Esophagus muscularis mucosa (tissue), 4 donors: ENCODE results near the gene LHX6. TPM values are rescaled to one million over a fixed set of nuclear protein-coding genes. Genes with fewer than 3 reads are reported as not detected.
A peak's percentile ranks its signal among the peaks of the same experiment; 100 is the strongest.

Source experiments
- DNase-seq: peaks from one replicate; pipeline ENCODE4 v3.0.0-alpha.2; 2017; ENCODE audit errors: extremely low spot score
- H3K27ac ChIP-seq, 4 donors: fragments of 200-600 bp; sonication (generic); replicated peaks in 1 of 4; 1 replicate in 3 of 4; 2 replicates in 1 of 4; pipeline ENCODE4 v1.5.1; 2016 to 2019; ENCODE audit warnings: mild to moderate bottlenecking in 1 of 4
- H3K27me3 ChIP-seq, 4 donors: fragments of 200-600 bp; sonication (generic); one replicate each; pipeline versions ENCODE4 v1.5.1 to v1.6.0; 2016 to 2019
- H3K36me3 ChIP-seq, 4 donors: fragments of 200-600 bp; sonication (generic); one replicate each; pipeline ENCODE4 v1.5.1; 2016 to 2019
- H3K4me1 ChIP-seq, 4 donors: fragments of 200-600 bp; sonication (generic); one replicate each; pipeline ENCODE4 v1.5.1; 2016 to 2019
- H3K4me3 ChIP-seq, 4 donors: fragments of 200-600 bp; sonication (generic); 1 replicate in 2 of 4; 2 replicates in 2 of 4; pipeline ENCODE4 v1.5.1; 2016 to 2019; ENCODE audit warnings: mild to moderate bottlenecking in 4 of 4, moderate library complexity in 1 of 4
- H3K9me3 ChIP-seq, 4 donors: fragments of 200-600 bp; sonication (generic); 1 replicate in 3 of 4; 2 replicates in 1 of 4; pipeline ENCODE4 v1.5.1; 2016 to 2019
- EP300 ChIP-seq: sonication (generic); formaldehyde crosslinking; IDR thresholded peaks from one replicate; pipeline ENCODE4 v1.6.1; 2017; ENCODE audit warnings: antibody characterized with exemption
- POLR2A ChIP-seq: fragments of 450-650 bp; IDR thresholded peaks from one replicate; pipeline ENCODE4 v1.6.1; 2017; ENCODE audit warnings: antibody characterized with exemption, moderate library complexity, mild to moderate bottlenecking, low read depth
- POLR2AphosphoS5 ChIP-seq, 2 donors: sonication (generic); formaldehyde crosslinking; IDR thresholded peaks; one replicate each; pipeline ENCODE4 v1.6.1; 2017; ENCODE audit warnings: antibody characterized with exemption in 2 of 2
- WGBS: methylation state at CpG from one replicate; pipeline ENCODE4 v1.1.5; 2018; 5-methylcytosine and 5-hydroxymethylcytosine counted together
- intact Hi-C: fragments of 100-400 bp; cut with DNase I; formaldehyde crosslinking; loops from one replicate; pipeline ENCODE4 v1.15.1; 2023
- total RNA-seq, 4 donors: library from RNA; depleted of rRNA; stranded (reverse); fragments of >200 nt; gene quantifications; one replicate each; pipeline versions ENCODE4 v1.1.0 to v1.2.1, GENCODE V29; 2016
- TF ChIP-seq, protein P1 (sequence below), 3 experiments: fragments of 200-600 bp in 2 of 3; fragments of 450-650 bp in 1 of 3; sonication (generic) in 2 of 3; IDR thresholded peaks; one replicate each; pipeline ENCODE4 v1.5.1; 2017 to 2019; ENCODE audit warnings: antibody characterized with exemption in 3 of 3, mild to moderate bottlenecking in 2 of 3, moderate library complexity in 1 of 3

Gene LHX6
- total RNA-seq, 4 donors from 2014 or later = 2.1 to 16.8 (median 7.1) TPM

DNA sequence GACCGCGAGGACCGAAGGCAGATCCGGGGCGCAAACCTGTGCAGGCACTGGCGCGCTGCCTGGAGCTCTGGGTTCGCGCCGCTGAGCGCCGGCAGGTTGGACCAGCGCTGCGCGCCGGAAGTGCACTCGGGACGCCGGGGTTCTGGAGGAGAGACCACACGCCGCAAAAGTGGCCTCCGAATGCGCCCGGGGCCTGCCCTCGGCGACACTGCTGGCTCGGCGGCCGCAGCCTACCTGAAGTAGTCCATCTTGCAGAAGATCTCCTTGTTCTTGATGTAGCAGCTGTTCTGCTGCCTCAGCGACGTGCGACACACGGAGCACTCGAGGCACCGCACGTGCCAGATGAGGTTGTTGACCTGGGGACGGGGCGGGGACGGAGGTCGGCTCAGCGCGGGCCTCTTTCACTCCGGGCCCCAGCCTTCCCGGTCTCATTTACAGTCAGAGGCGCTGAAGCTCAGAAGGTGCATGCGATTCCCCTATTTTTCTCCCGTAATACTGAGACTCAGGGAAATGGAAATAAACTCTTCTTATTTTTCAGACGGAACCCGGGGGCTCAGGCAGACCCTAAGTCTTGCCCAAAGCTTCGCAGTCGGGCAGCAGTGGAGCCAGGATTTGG is 2.5 kb downstream of the LHX6 start:
- Histone ChIP-seq H3K27me3 (peaks cover 0 to 100% (median 64%) of the 10 kb centered on the region in 4 donors), H3K9me3 (no peaks in the 10 kb centered on the region), H3K4me3 (peak overlapping the region; percentile 50 to 59 (median 52)), H3K4me1 (peaks cover 29 to 44% (median 41%) of the 10 kb centered on the region in 4 donors), H3K36me3 (no peaks in the 10 kb centered on the region), H3K27ac (no peak overlapping the region)
- DNase-seq = no peak
- no peak for TF ChIP-seq POLR2A
- no peak for TF ChIP-seq POLR2AphosphoS5 (IDR thresholded peaks at IDR 0.05)
- TF ChIP-seq, protein P1, sequence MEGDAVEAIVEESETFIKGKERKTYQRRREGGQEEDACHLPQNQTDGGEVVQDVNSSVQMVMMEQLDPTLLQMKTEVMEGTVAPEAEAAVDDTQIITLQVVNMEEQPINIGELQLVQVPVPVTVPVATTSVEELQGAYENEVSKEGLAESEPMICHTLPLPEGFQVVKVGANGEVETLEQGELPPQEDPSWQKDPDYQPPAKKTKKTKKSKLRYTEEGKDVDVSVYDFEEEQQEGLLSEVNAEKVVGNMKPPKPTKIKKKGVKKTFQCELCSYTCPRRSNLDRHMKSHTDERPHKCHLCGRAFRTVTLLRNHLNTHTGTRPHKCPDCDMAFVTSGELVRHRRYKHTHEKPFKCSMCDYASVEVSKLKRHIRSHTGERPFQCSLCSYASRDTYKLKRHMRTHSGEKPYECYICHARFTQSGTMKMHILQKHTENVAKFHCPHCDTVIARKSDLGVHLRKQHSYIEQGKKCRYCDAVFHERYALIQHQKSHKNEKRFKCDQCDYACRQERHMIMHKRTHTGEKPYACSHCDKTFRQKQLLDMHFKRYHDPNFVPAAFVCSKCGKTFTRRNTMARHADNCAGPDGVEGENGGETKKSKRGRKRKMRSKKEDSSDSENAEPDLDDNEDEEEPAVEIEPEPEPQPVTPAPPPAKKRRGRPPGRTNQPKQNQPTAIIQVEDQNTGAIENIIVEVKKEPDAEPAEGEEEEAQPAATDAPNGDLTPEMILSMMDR (IDR thresholded peaks at IDR 0.05) = no peak
- TF ChIP-seq EP300 = no peak
- 17% methylated on average over 21 of the region's 51 CpGs for WGBS
- intact Hi-C loops = no loop called here

DNA sequence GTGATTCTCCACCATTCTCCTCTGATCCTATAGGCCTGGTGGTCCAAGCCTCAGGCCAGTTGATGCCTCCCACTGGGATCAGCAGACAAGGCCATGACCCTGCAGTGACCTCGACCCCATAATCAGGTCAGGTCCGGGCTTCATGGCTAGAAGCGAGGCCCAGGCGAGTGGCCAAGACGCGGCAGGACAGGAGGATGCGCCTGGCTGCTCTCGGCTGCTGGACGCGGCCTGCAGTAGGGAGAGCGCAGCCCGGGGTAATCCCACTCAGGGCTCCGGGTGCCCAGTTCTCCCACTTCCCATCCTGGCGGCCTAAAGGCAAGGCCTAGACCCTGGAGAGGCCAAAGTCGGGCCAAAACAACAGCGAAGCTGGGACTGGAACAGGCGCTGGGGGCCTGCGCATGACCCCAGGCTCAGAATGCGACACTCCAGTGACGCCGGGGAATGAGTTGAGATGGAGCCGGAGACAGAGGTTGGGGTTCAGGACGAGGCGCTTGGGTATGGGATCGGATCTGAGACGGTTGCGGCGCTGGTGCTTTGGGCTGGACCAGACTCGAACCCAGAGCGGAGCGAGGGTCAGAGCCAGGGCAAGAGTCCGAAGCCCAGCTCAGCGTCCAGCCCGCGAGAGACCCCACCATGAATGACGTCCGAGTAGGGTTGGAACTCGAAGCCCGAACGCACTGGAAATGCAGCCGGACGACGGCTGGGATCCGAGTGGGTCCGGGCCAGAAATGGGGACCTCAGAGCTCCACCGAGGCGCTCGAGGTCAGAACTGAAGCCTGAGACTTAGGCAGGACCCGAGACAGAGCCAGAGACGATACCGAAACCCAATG is 3.2 kb downstream of the LHX6 start:
- TF ChIP-seq POLR2AphosphoS5 (IDR thresholded peaks at IDR 0.05) (no peak), EP300 (no peak), POLR2A (no peak)
- TF ChIP-seq, protein P1 (IDR thresholded peaks at IDR 0.05) = no peak
- no peak for DNase-seq
- WGBS = 33% methylated on average over 45 of the region's 51 CpGs
- Histone ChIP-seq H3K27me3 (peaks cover 0 to 100% (median 71%) of the 10 kb centered on the region in 4 donors), H3K36me3 (no peaks in the 10 kb centered on the region), H3K27ac (no peak overlapping the region), H3K4me3 (peak overlapping the region; percentile 35 to 59 (median 52)), H3K4me1 (peaks cover 33 to 51% (median 48%) of the 10 kb centered on the region in 4 donors), H3K9me3 (no peaks in the 10 kb centered on the region)
- intact Hi-C loops = no loop called here

DNA sequence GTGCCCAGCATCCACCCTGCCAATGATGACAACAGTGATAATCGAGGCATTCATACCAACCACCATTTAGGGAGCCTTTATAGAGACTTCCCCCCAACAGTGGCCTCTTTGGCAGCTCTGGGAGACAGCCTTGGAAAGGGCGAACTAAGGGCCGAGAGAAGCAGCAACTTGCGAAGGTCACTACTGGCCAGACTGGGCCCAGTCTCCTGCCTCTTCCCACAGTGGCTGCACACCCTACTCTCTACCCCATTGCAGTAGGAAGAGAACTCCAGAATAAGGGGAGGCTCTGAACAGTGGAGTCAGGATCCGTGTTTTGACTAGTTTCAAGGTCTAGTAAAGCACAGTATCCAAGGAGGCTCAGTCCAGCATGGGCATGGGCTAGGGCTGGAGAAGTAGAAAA is 5.3 kb downstream of the LHX6 start:
- no peaks in the 10 kb centered on the region for H3K9me3 ChIP-seq

DNA sequence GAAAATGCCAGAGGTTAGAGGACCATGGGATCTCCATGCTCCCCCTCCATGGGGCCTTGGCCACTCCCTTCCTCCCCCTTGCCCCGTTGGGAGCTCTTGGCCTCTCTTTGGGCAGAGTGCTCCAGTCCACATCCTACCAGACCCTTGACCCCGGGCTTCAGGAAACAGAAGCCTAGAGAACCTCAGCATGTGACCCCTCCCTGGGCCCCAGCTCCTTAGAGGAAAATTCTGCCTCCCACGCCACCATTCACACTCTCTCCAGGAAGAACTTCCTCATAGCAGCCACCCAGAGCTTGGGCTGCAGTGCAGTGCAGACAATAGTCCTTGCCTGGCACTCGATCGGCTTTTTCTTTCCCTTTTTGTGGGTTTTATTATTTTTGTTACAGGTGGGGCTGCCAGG is 6.0 kb downstream of the LHX6 start:
- no peak for DNase-seq
- WGBS = 32% methylated on average over 5 of the region's 5 CpGs
- TF ChIP-seq POLR2AphosphoS5 (IDR thresholded peaks at IDR 0.05) (no peak), POLR2A (no peak)
- TF ChIP-seq, protein P1 (IDR thresholded peaks at IDR 0.05) = no peak
- Histone ChIP-seq H3K27me3 (peaks cover 0 to 100% (median 79%) of the 10 kb centered on the region in 4 donors), H3K9me3 (no peaks in the 10 kb centered on the region), H3K27ac (no peak overlapping the region), H3K4me1 (peaks cover 47 to 63% (median 57%) of the 10 kb centered on the region in 4 donors), H3K4me3 (no peak overlapping the region), H3K36me3 (no peaks in the 10 kb centered on the region)
- intact Hi-C loops = no loop called here

More for the DNA sequence above, 5.3 kb downstream of the LHX6 start:
- H3K27ac ChIP-seq = no peak overlapping the region
- intact Hi-C loops = no loop called here
- WGBS = 86% methylated on average over 5 of the region's 5 CpGs
- DNase-seq = no peak
- no peaks in the 10 kb centered on the region for H3K36me3 ChIP-seq
- peaks cover 52 to 65% (median 62%) of the 10 kb centered on the region in 4 donors for H3K4me1 ChIP-seq
- H3K4me3 ChIP-seq = no peak overlapping the region
- TF ChIP-seq POLR2A (no peak), EP300 (no peak), POLR2AphosphoS5 (IDR thresholded peaks at IDR 0.05) (no peak)
- TF ChIP-seq, protein P1 (IDR thresholded peaks at IDR 0.05) = no peak
- peaks cover 0 to 100% (median 79%) of the 10 kb centered on the region in 4 donors for H3K27me3 ChIP-seq
